ENCODE data around the gene SPTLC1.
"Not testable (repeated sequence)": the region's sequence is repeated elsewhere in the genome, so short reads cannot be mapped to it uniquely, and the experiment has no call there.

The SPTLC1 gene

GRCh38 chr9:92026206-92027002, 88.8 kb downstream of the SPTLC1 start:
- no peak for DNase-seq

DNA sequence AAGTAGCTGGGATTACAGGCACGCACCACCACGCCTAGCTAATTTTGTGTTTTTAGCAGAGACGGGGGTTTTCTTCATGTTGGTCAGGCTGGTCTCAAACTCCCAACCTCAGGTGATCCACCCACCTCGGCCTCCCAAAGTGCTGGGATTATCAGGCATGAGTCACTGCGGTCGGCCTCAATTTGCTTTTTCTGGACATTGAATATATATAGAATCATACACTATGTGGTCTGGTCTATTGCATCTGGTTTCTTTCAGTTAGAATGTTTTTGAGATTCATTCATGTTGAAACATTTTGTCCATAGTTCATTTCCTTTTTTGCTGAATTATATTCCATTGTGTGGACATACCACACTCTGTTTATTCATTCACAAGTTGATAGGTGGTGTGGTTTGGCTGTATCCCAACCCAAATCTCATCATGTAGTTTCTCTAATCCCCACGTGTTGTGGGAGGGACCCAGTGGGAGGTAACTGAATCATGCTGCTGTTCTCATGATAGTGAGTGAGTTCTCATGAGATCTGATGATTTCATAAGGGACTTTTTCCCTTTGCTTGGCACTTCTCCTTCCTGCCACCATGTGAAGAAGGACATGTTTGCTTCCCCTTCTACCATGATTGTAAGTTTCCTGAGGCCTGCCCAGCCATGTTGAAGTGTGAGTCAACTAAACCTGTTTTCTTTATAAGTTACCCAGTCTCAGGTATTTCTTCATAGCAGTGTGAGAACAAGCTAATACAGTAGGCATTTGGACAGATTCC, 93.2 kb downstream of the SPTLC1 start:
- not testable (repeated sequence) for DNase-seq

- DNase-seq, result no peak
Observed at GRCh38 chr9:92019658-92020057, 95.6 kb downstream of the SPTLC1 start.

GRCh38 chr9:92010705-92011536, 104.3 kb downstream of the SPTLC1 start:
- DNase-seq, result no peak

DNA sequence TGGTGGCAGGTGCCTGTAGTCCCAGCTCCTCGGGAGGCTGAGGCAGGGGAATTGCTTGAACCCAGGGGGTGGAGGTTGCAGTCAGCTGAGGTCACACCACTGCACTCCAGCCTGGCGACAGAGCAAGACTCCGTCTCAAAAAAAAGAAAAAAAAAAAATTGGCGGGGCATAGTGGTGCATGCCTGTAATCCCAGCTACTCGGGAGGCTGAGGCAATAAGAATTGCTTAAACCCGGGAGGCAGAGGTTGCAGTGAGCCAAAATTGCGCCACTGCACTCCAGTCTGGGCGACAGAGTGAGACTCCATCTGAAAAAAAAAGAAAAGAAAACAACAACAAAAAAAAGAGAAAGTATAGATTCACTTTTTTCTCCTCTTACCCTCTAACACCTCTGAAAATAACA, 105.0 kb downstream of the SPTLC1 start:
- DNase-seq, result not testable (repeated sequence)

- DNase-seq, result no peak
Observed at GRCh38 chr9:92008041-92008440, 107.2 kb downstream of the SPTLC1 start.

- no peak for DNase-seq
Observed at GRCh38 chr9:92004045-92004392, 111.2 kb downstream of the SPTLC1 start.

GRCh38 chr9:92003308-92004044, 111.7 kb downstream of the SPTLC1 start:
- DNase-seq, result no peak

DNA sequence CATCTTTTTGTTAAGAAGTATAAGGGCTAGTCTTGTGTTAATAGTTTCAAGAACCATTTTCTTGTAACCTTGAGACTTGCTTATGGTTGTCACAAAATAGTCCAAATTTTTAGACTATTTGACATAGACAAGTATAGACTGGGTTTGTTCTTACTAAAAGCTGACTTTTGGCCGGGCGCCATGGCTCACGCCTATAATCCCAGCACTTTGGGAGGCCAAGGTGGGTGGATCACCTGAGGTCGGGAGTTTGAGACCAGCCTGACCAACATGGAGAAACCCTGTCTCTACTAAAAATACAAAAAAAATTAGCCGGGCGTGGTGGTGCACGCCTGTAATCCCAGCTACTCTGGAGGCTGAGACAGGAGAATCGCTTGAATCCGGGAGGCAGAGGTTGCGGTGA, 113.3 kb downstream of the SPTLC1 start:
- not testable (repeated sequence) for DNase-seq

- no peak for DNase-seq
Observed at GRCh38 chr9:92001244-92001643, 114.0 kb downstream of the SPTLC1 start.

GRCh38 chr9:91995000-91995655, 120.1 kb downstream of the SPTLC1 start:
- no peak for DNase-seq

- peak; percentile 15 for DNase-seq
Observed at GRCh38 chr9:91994422-91994821, 120.8 kb downstream of the SPTLC1 start.

- DNase-seq, result no peak
Observed at GRCh38 chr9:91992461-91993041, 122.7 kb downstream of the SPTLC1 start.

DNA sequence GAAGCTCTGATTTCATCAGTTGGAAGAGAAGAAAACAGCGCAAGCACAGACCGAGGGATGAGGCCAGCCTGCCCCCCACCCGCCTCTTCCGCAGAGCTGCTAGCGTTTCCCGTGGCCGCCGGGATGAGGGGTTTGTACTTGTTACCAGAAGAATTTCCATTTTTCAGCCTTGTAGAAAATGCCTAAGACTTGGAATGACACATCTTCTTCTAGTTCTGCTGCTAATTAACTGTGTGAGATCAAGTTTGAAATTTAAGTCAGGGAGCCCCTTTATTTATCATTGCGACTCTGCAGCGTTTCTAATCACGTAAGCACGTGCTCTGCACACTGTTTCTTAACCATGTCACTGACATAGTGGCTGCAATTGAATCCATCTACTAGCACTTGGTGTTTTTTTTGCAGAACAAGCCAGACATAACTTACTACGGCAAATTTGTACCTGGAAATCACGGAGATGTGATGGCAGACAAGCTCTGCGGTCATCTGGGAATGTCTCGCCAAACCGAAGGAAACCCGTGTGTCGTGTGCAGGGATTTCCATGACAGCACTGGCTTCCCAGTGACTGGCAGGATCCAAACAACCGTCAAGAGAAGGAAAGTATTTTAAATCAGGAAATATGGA, 123.4 kb downstream of the SPTLC1 start:
- no peak for DNase-seq

DNA sequence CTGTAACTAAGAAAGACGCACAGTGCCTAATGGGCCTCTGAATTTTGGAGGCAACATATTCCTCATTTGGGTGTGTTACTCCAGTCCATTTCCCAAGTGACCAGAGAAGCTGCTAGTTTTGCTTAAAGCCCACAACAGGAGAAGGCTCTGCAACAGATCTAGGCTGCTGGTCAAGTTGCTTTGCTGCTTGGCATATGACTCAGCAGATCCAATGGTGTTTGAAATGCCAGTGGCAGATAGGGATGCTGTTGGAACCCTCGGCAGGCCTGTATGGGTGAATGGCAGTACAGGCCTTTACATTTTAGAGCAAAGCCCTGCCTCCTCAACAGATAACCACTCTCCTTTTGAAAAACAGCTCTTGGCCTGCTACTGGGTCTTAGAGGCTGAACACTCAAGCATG, 129.0 kb downstream of the SPTLC1 start:
- no peak for DNase-seq

DNA sequence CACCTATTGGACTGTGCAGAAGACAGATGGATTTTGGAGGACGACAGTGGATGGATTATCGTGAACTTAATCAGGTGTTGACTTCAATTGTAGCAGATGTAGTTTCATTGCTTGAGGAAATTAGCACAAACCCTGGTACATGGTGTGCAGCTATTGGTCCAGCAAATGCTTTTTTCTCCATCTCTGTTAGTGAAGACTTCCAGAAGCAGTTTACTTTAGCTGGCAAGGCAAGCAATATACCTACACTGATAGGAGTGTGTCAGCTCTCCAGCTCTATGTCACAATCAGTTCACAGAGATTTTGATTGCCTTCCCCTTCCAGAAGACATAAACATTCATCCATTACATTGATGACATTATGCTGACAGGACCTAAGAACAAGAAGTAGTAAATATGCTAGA, 129.5 kb downstream of the SPTLC1 start:
- DNase-seq, result no peak
